Endodermal cell (in vitro differentiated cells): ENCODE data around the gene PLOD2. TPM values are rescaled to one million over a fixed set of nuclear protein-coding genes. Genes with fewer than 3 reads are reported as not detected.

Experiments
- DNase-seq: peaks from one replicate; pipeline ENCODE4 v3.0.0-alpha.2; 2017
- H3K27ac ChIP-seq: 2 replicates; pipeline ENCODE4 v1.5.1; 2013; ENCODE audit warnings: mild to moderate bottlenecking, low read depth, low read length, moderate library complexity
- H3K27me3 ChIP-seq: 2 replicates; pipeline ENCODE4 v1.6.1; 2013; ENCODE audit warnings: mild to moderate bottlenecking, low read length, moderate library complexity; ENCODE audit not compliant: insufficient read depth, control insufficient read depth, poor library complexity, severe bottlenecking
- H3K36me3 ChIP-seq: 2 replicates; pipeline ENCODE4 v1.7.0; 2013; ENCODE audit warnings: mild to moderate bottlenecking, low read length, moderate library complexity; ENCODE audit not compliant: control insufficient read depth, insufficient read depth
- H3K4me1 ChIP-seq: one replicate; pipeline ENCODE4 v1.7.0; 2013; ENCODE audit warnings: low read length; ENCODE audit not compliant: control insufficient read depth, insufficient read depth
- H3K4me3 ChIP-seq: 2 replicates; pipeline ENCODE4 v1.5.1; 2013; ENCODE audit warnings: mild to moderate bottlenecking, low read length, moderate library complexity
- H3K9ac ChIP-seq: 2 replicates; pipeline ENCODE4 v1.6.1; 2013; ENCODE audit warnings: mild to moderate bottlenecking, low read length, moderate library complexity; ENCODE audit not compliant: poor library complexity, severe bottlenecking; ENCODE audit errors: extremely low read depth
- H3K9me3 ChIP-seq: 2 replicates; pipeline ENCODE4 v1.6.1; 2013; ENCODE audit warnings: mild to moderate bottlenecking, low read length, moderate library complexity; ENCODE audit not compliant: control insufficient read depth
- H3K27ac Mint-ChIP-seq: 2 replicates; pipeline ENCODE4 v1.8.0; 2020; ENCODE audit warnings: mixed read lengths
- H3K27me3 Mint-ChIP-seq: 2 replicates; pipeline ENCODE4 v1.8.0; 2021; ENCODE audit warnings: mild to moderate bottlenecking, mixed read lengths; ENCODE audit not compliant: insufficient read depth
- H3K36me3 Mint-ChIP-seq: 2 replicates; pipeline ENCODE4 v1.8.0; 2020; ENCODE audit warnings: low read depth, mixed read lengths
- H3K4me1 Mint-ChIP-seq: 2 replicates; pipeline ENCODE4 v1.8.0; 2020; ENCODE audit warnings: mixed read lengths
- H3K4me3 Mint-ChIP-seq: 2 replicates; pipeline ENCODE4 v1.8.0; 2020; ENCODE audit warnings: mild to moderate bottlenecking, moderate library complexity, mixed read lengths
- H3K9me3 Mint-ChIP-seq: 2 replicates; pipeline ENCODE4 v1.8.0; 2020; ENCODE audit warnings: mild to moderate bottlenecking, mixed read lengths
- WGBS, 2 experiments: methylation state at CpG; one replicate each; pipeline versions ENCODE4 v1.1.5 to v1.1.7; 2013; ENCODE audit warnings: missing lambda C conversion rate in 2 of 2, mixed read lengths in 1 of 2; ENCODE audit not compliant: insufficient coverage in 1 of 2, insufficient read length in 1 of 2; 5-methylcytosine and 5-hydroxymethylcytosine counted together
- total RNA-seq, 2 donors: library from RNA; stranded (reverse); fragmentation: NEBNext Ultra II Directional in 1 of 2; extraction: Animal tissue kit (Norgen Biotek cat#: 25700) in 1 of 2; gene quantifications; 2 replicates in 1 of 2; 3 replicates in 1 of 2; pipeline ENCODE4 v1.2.1, GENCODE V29; 2021
- TF ChIP-seq, protein P1 (sequence below): fragments of 200-600 bp; sonication (generic); conservative IDR thresholded peaks from 2 replicates; pipeline ENCODE4 v1.5.0; 2021; ENCODE audit warnings: antibody characterized with exemption, mild to moderate bottlenecking

PLOD2 gene
- total RNA-seq, 2 donors from 2014 or later: 37.9 to 65.5 TPM

DNA sequence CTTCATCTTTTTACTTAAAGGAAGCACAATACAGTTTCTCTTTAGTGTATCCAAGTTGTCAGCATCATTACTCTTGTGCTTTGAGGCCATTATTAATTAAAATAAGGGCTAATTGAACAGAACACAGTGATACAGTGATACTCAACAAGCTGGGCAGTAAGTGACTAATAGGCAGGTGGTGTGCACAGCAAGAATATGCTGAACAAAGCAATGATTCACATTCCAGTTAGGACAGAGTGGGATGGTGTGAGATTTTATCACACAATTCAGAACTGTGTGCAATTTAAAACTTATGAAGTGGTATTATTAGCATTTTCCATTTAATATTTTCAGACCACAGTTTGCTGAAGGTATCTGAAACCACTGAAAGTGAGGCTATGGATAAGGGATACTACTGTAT is 116.9 kb downstream of the PLOD2 start:
- Mint-ChIP-seq H3K4me3 (no peak overlapping the region), H3K9me3 (peaks cover 9% of the 10 kb centered on the region), H3K27me3 (no peaks in the 10 kb centered on the region), H3K27ac (no peak overlapping the region), H3K36me3 (no peaks in the 10 kb centered on the region), H3K4me1 (no peaks in the 10 kb centered on the region)
- no peaks in the 10 kb centered on the region for H3K36me3 ChIP-seq
- TF ChIP-seq, protein P1, sequence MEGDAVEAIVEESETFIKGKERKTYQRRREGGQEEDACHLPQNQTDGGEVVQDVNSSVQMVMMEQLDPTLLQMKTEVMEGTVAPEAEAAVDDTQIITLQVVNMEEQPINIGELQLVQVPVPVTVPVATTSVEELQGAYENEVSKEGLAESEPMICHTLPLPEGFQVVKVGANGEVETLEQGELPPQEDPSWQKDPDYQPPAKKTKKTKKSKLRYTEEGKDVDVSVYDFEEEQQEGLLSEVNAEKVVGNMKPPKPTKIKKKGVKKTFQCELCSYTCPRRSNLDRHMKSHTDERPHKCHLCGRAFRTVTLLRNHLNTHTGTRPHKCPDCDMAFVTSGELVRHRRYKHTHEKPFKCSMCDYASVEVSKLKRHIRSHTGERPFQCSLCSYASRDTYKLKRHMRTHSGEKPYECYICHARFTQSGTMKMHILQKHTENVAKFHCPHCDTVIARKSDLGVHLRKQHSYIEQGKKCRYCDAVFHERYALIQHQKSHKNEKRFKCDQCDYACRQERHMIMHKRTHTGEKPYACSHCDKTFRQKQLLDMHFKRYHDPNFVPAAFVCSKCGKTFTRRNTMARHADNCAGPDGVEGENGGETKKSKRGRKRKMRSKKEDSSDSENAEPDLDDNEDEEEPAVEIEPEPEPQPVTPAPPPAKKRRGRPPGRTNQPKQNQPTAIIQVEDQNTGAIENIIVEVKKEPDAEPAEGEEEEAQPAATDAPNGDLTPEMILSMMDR: no peak
- no peaks in the 10 kb centered on the region for H3K27me3 ChIP-seq
- no peak overlapping the region for H3K9ac ChIP-seq
- peaks cover 6% of the 10 kb centered on the region for H3K9me3 ChIP-seq
- no peak overlapping the region for H3K4me3 ChIP-seq
- DNase-seq: no peak
- H3K27ac ChIP-seq: no peak overlapping the region
- no peaks in the 10 kb centered on the region for H3K4me1 ChIP-seq

DNA sequence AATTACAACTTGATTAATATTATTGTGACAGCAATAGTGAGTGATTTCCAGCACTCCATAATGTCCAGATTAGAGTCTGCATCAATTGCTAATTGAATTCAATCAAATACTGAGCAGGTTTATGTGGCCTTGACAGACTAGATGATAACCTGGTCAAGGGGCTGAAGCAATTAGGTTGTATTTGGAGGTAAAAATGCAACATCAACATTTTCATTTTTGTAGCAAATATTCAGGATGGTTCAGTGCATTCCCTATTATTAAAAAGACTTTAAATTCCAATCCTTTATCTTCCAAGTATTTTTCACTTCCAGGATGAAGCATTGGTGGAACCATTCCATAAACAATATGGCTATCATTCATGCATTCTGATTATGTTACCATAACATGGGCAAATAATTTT is 120.4 kb downstream of the PLOD2 start:
- peaks cover 6% of the 10 kb centered on the region for H3K9me3 ChIP-seq
- no peak overlapping the region for H3K27ac ChIP-seq
- no peaks in the 10 kb centered on the region for H3K4me1 Mint-ChIP-seq
- no peaks in the 10 kb centered on the region for H3K4me1 ChIP-seq
- TF ChIP-seq, protein P1: no peak
- no peak overlapping the region for H3K4me3 Mint-ChIP-seq
- no peaks in the 10 kb centered on the region for H3K36me3 Mint-ChIP-seq
- H3K36me3 ChIP-seq: no peaks in the 10 kb centered on the region
- no peak for DNase-seq
- no peak overlapping the region for H3K9ac ChIP-seq
- H3K27me3 Mint-ChIP-seq: no peaks in the 10 kb centered on the region
- no peak overlapping the region for H3K27ac Mint-ChIP-seq
- H3K9me3 Mint-ChIP-seq: peaks cover 9% of the 10 kb centered on the region
- H3K4me3 ChIP-seq: no peak overlapping the region
- H3K27me3 ChIP-seq: no peaks in the 10 kb centered on the region

DNA sequence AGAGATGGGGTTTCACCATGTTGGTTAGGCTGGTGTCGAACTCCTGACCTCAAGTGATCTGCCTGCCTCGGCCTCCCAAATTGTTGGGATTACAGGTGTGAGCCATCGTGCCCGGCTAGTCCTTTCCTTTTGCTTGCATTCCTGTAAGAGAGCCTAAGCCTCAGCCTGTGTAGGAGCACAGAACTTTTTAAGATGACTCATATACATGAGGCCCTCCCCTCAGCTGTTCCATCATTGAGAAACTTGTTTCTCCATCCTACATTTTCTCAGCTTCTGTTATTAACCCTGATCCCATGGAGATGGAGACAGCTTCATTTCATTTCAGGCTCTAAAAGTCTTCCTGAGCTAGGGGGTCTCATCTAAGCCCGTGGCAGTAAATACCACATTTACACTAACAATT is 123.3 kb downstream of the PLOD2 start:
- Histone ChIP-seq H3K4me3 (no peak overlapping the region), H3K36me3 (no peaks in the 10 kb centered on the region), H3K27ac (no peak overlapping the region), H3K4me1 (no peaks in the 10 kb centered on the region), H3K9me3 (no peaks in the 10 kb centered on the region), H3K9ac (no peak overlapping the region), H3K27me3 (no peaks in the 10 kb centered on the region)
- Mint-ChIP-seq H3K4me3 (no peak overlapping the region), H3K36me3 (no peaks in the 10 kb centered on the region), H3K4me1 (no peaks in the 10 kb centered on the region), H3K9me3 (no peaks in the 10 kb centered on the region), H3K27ac (no peak overlapping the region), H3K27me3 (no peaks in the 10 kb centered on the region)
- TF ChIP-seq, protein P1: no peak
- WGBS, 2 experiments: 91% methylated on average over 5 of the region's 5 CpGs
- DNase-seq: no peak
